ENCODE data around the gene GRWD1.

GRWD1 gene

GRCh38 chr19:48461651-48461981 lies 15.8 kb downstream of the GRWD1 start:
- no peak for DNase-seq

- DNase-seq = no peak
Measured at GRCh38 chr19:48461982-48462655, 16.3 kb downstream of the GRWD1 start.

GRCh38 chr19:48465215-48465614 lies 19.4 kb downstream of the GRWD1 start:
- DNase-seq = no peak

GRCh38 chr19:48466561-48467325 lies 21.0 kb downstream of the GRWD1 start:
- DNase-seq = no peak

- DNase-seq = peak; percentile 98
Measured at GRCh38 chr19:48468772-48469288, 23.0 kb downstream of the GRWD1 start.

GRCh38 chr19:48469289-48469881 lies 23.6 kb downstream of the GRWD1 start, which contains the start of gene CYTH2:
Gene CYTH2 (plus strand): TSS chr19:48469369. CDS start chr19:48469508, 139 bp downstream.
- peak; percentile 34 for DNase-seq

- DNase-seq = no peak
Measured at GRCh38 chr19:48469934-48470680, 24.3 kb downstream of the GRWD1 start.

- DNase-seq = no peak
Measured at GRCh38 chr19:48470856-48471255, 25.1 kb downstream of the GRWD1 start.

GRCh38 chr19:48471836-48472235 lies 26.1 kb downstream of the GRWD1 start:
- no peak for DNase-seq

GRCh38 chr19:48473161-48473966 lies 27.6 kb downstream of the GRWD1 start:
- no peak for DNase-seq

- no peak for DNase-seq
Measured at GRCh38 chr19:48474084-48474592, 28.4 kb downstream of the GRWD1 start.

- DNase-seq = no peak
Measured at GRCh38 chr19:48475369-48476068, 29.7 kb downstream of the GRWD1 start.

- DNase-seq = no peak
Measured at GRCh38 chr19:48476176-48476575, 30.4 kb downstream of the GRWD1 start.

GRCh38 chr19:48477067-48477685 lies 31.4 kb downstream of the GRWD1 start:
- DNase-seq = no peak

- no peak for DNase-seq
Measured at GRCh38 chr19:48477698-48478338, 32.0 kb downstream of the GRWD1 start.

GRCh38 chr19:48478339-48479256 lies 32.8 kb downstream of the GRWD1 start:
- DNase-seq = no peak

GRCh38 chr19:48479686-48480085 lies 33.9 kb downstream of the GRWD1 start:
- no peak for DNase-seq

- DNase-seq = no peak
Measured at GRCh38 chr19:48480183-48480557, 34.4 kb downstream of the GRWD1 start.

Measured in NCI-H2227 treated with DMSO at 0.1 percent for 48 hours (cell line).